Vagina (tissue), 2 donors: ENCODE data around the gene TUBA1B. TPM values are rescaled to one million over a fixed set of nuclear protein-coding genes. Genes with fewer than 3 reads are reported as not detected.
A peak's percentile ranks its signal among the peaks of the same experiment; 100 is the strongest.

ENCODE experiments used
- DNase-seq, 2 donors: peaks; one replicate each; pipeline ENCODE4 v3.0.0-alpha.2; 2017; ENCODE audit errors: extremely low spot score in 2 of 2
- H3K27ac ChIP-seq: fragments of 200-600 bp; sonication (generic); one replicate; pipeline ENCODE4 v1.5.1; 2019
- H3K27me3 ChIP-seq: fragments of 200-600 bp; sonication (generic); one replicate; pipeline ENCODE4 v1.5.1; 2019
- H3K36me3 ChIP-seq, 2 donors: fragments of 200-600 bp; sonication (generic); one replicate each; pipeline ENCODE4 v1.5.1; 2017 to 2019
- H3K4me1 ChIP-seq: fragments of 200-600 bp; sonication (generic); one replicate; pipeline ENCODE4 v1.5.1; 2019
- H3K4me3 ChIP-seq, 2 donors: fragments of 200-600 bp; sonication (generic); 1 replicate in 1 of 2; 2 replicates in 1 of 2; pipeline ENCODE4 v1.5.1; 2016 to 2019
- H3K9me3 ChIP-seq: fragments of 200-600 bp; sonication (generic); one replicate; pipeline ENCODE4 v1.5.1; 2019
- POLR2A ChIP-seq, 2 donors: fragments of 450-650 bp; IDR thresholded peaks; one replicate each; pipeline ENCODE4 v1.6.1; 2017; ENCODE audit warnings: antibody characterized with exemption in 2 of 2, mild to moderate bottlenecking in 2 of 2, moderate library complexity in 2 of 2
- POLR2AphosphoS5 ChIP-seq, 2 donors: sonication (generic); formaldehyde crosslinking; IDR thresholded peaks; one replicate each; pipeline ENCODE4 v1.9.0; 2017; ENCODE audit warnings: antibody characterized with exemption in 2 of 2, mild to moderate bottlenecking in 2 of 2, low read depth in 1 of 2; ENCODE audit not compliant: insufficient read depth in 1 of 2
- intact Hi-C: fragments of 100-400 bp; cut with DNase I; formaldehyde crosslinking; loops from one replicate; pipeline ENCODE4 v1.15.1; 2023
- total RNA-seq: library from RNA; depleted of rRNA; stranded (reverse); fragments of >200 nt; gene quantifications from one replicate; pipeline ENCODE4 v1.2.3, GENCODE V29; 2016
- TF ChIP-seq, protein P1 (sequence below), 3 experiments: fragments of 450-650 bp in 2 of 3; fragments of 200-600 bp in 1 of 3; sonication (generic) in 1 of 3; IDR thresholded peaks; one replicate each; pipeline ENCODE4 v1.5.1; 2017 to 2019; ENCODE audit warnings: antibody characterized with exemption in 3 of 3, mild to moderate bottlenecking in 2 of 3, moderate library complexity in 2 of 3

TUBA1B gene
- total RNA-seq, 1 donor from 2014 or later: 638 TPM

DNA sequence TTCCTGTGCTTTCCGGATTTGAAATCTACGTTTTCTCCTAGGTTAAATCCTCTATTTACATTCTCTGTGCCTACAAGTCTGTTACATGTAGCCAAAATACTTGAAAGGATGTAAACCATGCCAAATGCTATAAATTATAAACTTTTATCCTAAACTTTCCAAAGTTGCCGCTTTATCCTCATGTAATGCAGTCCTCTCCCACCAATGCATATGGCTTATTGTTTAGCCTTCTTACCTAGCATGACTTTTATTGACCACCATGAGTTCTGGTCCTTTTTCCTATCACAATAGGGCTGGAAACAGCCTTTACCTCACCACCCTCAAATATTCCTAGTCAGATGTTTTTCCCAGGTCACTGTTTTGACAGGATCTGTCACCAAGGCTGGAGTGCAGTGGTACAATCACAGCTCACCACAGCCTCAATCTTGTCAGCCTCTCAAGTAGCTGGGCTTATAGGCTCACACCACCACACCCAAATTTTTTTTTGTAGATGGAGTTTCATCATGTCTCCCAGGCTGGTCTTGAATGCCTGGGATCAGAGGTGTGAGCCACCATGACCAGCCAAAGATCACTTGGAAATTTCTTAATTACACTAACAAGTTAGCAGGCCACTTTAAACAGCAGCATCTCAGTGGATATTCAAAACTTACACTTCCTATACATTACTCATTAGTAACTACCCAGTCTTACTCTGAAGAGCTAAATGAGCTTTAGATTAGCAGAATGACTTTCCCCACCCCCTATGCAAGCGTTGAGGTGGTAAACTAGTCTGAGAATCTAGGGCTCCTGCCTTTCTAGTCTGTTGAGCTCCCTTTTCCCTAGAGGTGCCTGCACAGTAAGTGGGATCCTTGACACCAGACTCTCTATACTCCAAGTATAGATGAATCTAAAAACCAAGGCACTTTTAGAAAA lies 4.1 kb downstream of the TUBA1B start:
- peaks cover 19% of the 10 kb centered on the region for H3K4me1 ChIP-seq
- H3K4me3 ChIP-seq: no peak overlapping the region
- TF ChIP-seq, protein P1, sequence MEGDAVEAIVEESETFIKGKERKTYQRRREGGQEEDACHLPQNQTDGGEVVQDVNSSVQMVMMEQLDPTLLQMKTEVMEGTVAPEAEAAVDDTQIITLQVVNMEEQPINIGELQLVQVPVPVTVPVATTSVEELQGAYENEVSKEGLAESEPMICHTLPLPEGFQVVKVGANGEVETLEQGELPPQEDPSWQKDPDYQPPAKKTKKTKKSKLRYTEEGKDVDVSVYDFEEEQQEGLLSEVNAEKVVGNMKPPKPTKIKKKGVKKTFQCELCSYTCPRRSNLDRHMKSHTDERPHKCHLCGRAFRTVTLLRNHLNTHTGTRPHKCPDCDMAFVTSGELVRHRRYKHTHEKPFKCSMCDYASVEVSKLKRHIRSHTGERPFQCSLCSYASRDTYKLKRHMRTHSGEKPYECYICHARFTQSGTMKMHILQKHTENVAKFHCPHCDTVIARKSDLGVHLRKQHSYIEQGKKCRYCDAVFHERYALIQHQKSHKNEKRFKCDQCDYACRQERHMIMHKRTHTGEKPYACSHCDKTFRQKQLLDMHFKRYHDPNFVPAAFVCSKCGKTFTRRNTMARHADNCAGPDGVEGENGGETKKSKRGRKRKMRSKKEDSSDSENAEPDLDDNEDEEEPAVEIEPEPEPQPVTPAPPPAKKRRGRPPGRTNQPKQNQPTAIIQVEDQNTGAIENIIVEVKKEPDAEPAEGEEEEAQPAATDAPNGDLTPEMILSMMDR (IDR thresholded peaks at IDR 0.05): no peak
- TF ChIP-seq POLR2AphosphoS5 (IDR thresholded peaks at IDR 0.05; ENCODE audit: insufficient read depth in 1 of 2, low read depth in 1 of 2): no peak
- no peak for TF ChIP-seq POLR2A (IDR thresholded peaks at IDR 0.05)
- H3K9me3 ChIP-seq: no peaks in the 10 kb centered on the region
- intact Hi-C loops: loop anchor here (10.0 kb wide), 1 partner anchor 62 kb away; the partner anchor contains the start of genes KMT2D and RHEBL1
- DNase-seq: no peak
- no peaks in the 10 kb centered on the region for H3K27me3 ChIP-seq
- H3K36me3 ChIP-seq: peaks cover 0 to 23% of the 10 kb centered on the region in 2 donors
- no peak overlapping the region for H3K27ac ChIP-seq

DNA sequence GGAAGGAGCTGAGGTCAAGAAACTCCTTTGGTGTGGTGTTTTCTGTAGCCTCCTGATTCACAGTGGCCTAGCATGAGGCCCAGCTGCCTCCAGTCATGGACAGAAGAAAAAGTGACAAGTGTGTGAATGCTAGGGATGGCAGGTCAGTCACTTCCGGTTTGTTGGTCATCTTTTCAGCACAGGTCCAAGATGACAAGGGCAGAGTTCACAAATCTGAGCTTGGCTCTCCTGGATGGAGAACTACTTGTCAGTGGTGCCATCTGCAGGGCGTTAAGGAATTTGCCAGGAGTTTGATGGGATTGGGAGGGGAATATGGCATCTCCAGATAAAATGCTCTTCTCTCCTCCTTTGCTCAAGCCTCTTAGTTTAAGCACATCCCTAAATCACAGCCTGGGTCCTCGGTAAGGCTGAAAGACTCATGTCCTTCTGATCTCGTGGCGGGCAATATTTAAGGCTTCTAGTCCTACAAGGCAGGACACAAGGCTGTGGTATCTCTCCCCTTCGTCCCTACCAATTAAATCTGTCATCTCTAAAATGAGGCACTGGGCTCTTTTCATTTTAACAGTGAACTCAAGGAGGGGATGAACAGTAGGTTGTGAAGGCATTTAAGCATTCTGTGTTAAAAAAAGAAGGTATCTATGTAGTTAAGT lies 10.0 kb downstream of the TUBA1B start:
- no peak for DNase-seq
- H3K36me3 ChIP-seq: no peaks in the 10 kb centered on the region
- intact Hi-C loops: loop anchor here (2.0 to 10.0 kb wide), 2 partner anchors 32 to 56 kb away; partner anchors contain the start of genes KMT2D and RHEBL1

GRCh38 chr12:49111206-49111605 lies 20.0 kb downstream of the TUBA1B start:
- intact Hi-C loops: no loop called here

More for the DNA sequence above, 10.0 kb downstream of the TUBA1B start:
- Histone ChIP-seq H3K4me1 (no peaks in the 10 kb centered on the region), H3K27ac (no peak overlapping the region), H3K27me3 (no peaks in the 10 kb centered on the region), H3K9me3 (no peaks in the 10 kb centered on the region), H3K4me3 (no peak overlapping the region)
- no peak for TF ChIP-seq POLR2A (IDR thresholded peaks at IDR 0.05)
- TF ChIP-seq, protein P1 (IDR thresholded peaks at IDR 0.05): peak in 2 of 3 experiments; percentile 12 to 16
- TF ChIP-seq POLR2AphosphoS5 (IDR thresholded peaks at IDR 0.05; ENCODE audit: insufficient read depth in 1 of 2, low read depth in 1 of 2): peak in 1 of 2 donors; percentile 13

GRCh38 chr12:49110464-49111155 lies 20.6 kb downstream of the TUBA1B start, which contains the start of gene LMBR1L:
TSS of gene LMBR1L (minus strand) at chr12:49110847. CDS start at chr12:49110555, 292 bp downstream.
- H3K4me1 ChIP-seq: peaks cover 50% of the 10 kb centered on the region
- TF ChIP-seq POLR2A (IDR thresholded peaks at IDR 0.05) (peak; percentile 75 to 87), POLR2AphosphoS5 (IDR thresholded peaks at IDR 0.05; ENCODE audit: insufficient read depth in 1 of 2, low read depth in 1 of 2) (peak; percentile 98)
- TF ChIP-seq, protein P1 (IDR thresholded peaks at IDR 0.05): peak in 2 of 3 experiments; percentile 11 to 55

More at GRCh38 chr12:49111206-49111605, 20.0 kb downstream of the TUBA1B start:
- TF ChIP-seq, protein P1 (IDR thresholded peaks at IDR 0.05): no peak
- TF ChIP-seq POLR2AphosphoS5 (IDR thresholded peaks at IDR 0.05; ENCODE audit: insufficient read depth in 1 of 2, low read depth in 1 of 2) (no peak), POLR2A (IDR thresholded peaks at IDR 0.05) (no peak)
- no peak for DNase-seq
- Histone ChIP-seq H3K9me3 (no peaks in the 10 kb centered on the region), H3K27me3 (no peaks in the 10 kb centered on the region), H3K4me1 (peaks cover 45% of the 10 kb centered on the region), H3K27ac (peak overlapping the region; percentile 98), H3K36me3 (no peaks in the 10 kb centered on the region), H3K4me3 (peak overlapping the region; percentile 91 to 92)

More at GRCh38 chr12:49110464-49111155, 20.6 kb downstream of the TUBA1B start, which contains the start of gene LMBR1L:
- Histone ChIP-seq H3K36me3 (no peaks in the 10 kb centered on the region), H3K27ac (peak within 1 kb of the TSS; percentile 98), H3K9me3 (no peaks in the 10 kb centered on the region), H3K27me3 (no peaks in the 10 kb centered on the region), H3K4me3 (peak within 1 kb of the TSS; percentile 91 to 92)
- intact Hi-C loops: no loop called here
- DNase-seq: peak in 1 of 2 donors; percentile 99
